Lung (tissue), 12 donors: ENCODE measurements around the gene TMEM254. TPM values are rescaled to one million over a fixed set of nuclear protein-coding genes. Genes with fewer than 3 reads are reported as not detected.
"Not testable (repeated sequence)": the region's sequence is repeated elsewhere in the genome, so short reads cannot be mapped to it uniquely, and the experiment has no call there.

Source experiments
- ATAC-seq: fragments of 200-7000 bp; cut with Tn5 transposase; one replicate; pipeline ENCODE4 v1.9.1; 2020; ENCODE audit warnings: moderate number of reproducible peaks; ENCODE audit not compliant: insufficient read depth, low FRiP score
- DNase-seq, 3 donors: peaks; one replicate each; pipeline ENCODE4 v3.0.0-alpha.2; 2013 to 2017
- H3K27ac ChIP-seq, 2 donors: one replicate each; pipeline ENCODE4 v1.5.1; 2013; ENCODE audit warnings: mild to moderate bottlenecking in 2 of 2, moderate library complexity in 2 of 2, control low read depth in 1 of 2, inconsistent platforms in 1 of 2, low read depth in 1 of 2, low read length in 1 of 2
- H3K27me3 ChIP-seq, 3 donors: one replicate each; pipeline ENCODE4 v1.5.1; 2013; ENCODE audit warnings: low read length in 2 of 3; ENCODE audit not compliant: control insufficient read depth in 3 of 3, insufficient read depth in 3 of 3
- H3K36me3 ChIP-seq, 4 donors: one replicate each; pipeline ENCODE4 v1.5.1; 2013; ENCODE audit warnings: low read length in 4 of 4, mild to moderate bottlenecking in 1 of 4, moderate library complexity in 1 of 4; ENCODE audit not compliant: control insufficient read depth in 4 of 4, insufficient read depth in 4 of 4
- H3K4me1 ChIP-seq, 5 donors: one replicate each; pipeline ENCODE4 v1.5.1; 2013; ENCODE audit warnings: low read length in 5 of 5, mild to moderate bottlenecking in 2 of 5, moderate library complexity in 1 of 5; ENCODE audit not compliant: control insufficient read depth in 5 of 5, insufficient read depth in 5 of 5
- H3K4me3 ChIP-seq: one replicate; pipeline ENCODE4 v1.5.1; 2013; ENCODE audit warnings: mild to moderate bottlenecking, control low read depth, moderate library complexity
- H3K9ac ChIP-seq, 2 donors: one replicate each; pipeline ENCODE4 v1.5.1; 2013; ENCODE audit warnings: low read length in 2 of 2, control low read depth in 1 of 2; ENCODE audit not compliant: insufficient read depth in 1 of 2
- H3K9me3 ChIP-seq, 4 donors: one replicate each; pipeline ENCODE4 v1.5.1; 2013; ENCODE audit warnings: low read length in 3 of 4, mild to moderate bottlenecking in 1 of 4, moderate library complexity in 1 of 4; ENCODE audit not compliant: control insufficient read depth in 4 of 4, insufficient read depth in 3 of 4
- CTCF ChIP-seq: IDR thresholded peaks from 2 replicates; pipeline ENCODE4 v1.5.1; 2012; ENCODE audit warnings: mild to moderate bottlenecking; ENCODE audit errors: control extremely low read depth, extremely low read depth
- WGBS, 2 donors: extraction: QIAGEN DNeasy Blood & Tissue Kit; methylation state at CpG; one replicate each; pipeline ENCODE4 v1.1.7; 2013; 5-methylcytosine and 5-hydroxymethylcytosine counted together
- polyA plus RNA-seq, 2 donors: library from polyadenylated mRNA; stranded (reverse); fragments of 200-250 nt; gene quantifications; one replicate each; pipeline ENCODE4 v1.2.1, GENCODE V29; 2013
- total RNA-seq, 2 donors: library from RNA; depleted of rRNA in 1 of 2; stranded (reverse); fragments of >200 nt in 1 of 2; gene quantifications; one replicate each; pipeline ENCODE4 v1.2.1, GENCODE V29; 2014 to 2021
- donor health status: control.
- donor health status: control.
- donor health status: Bipolar disorder and iron deficiency.
- donor health status: healthy.
- donor health status: DM: yes; HTN: yes; CAD: no.

The TMEM254 gene
- total and polyA plus RNA-seq, 4 donors, result 14.0 to 25.8 (median 18.6) TPM

GRCh38 chr10:80094231-80094630, 15.8 kb downstream of the TMEM254 start:
- Histone ChIP-seq H3K9me3 (no peaks in the 10 kb centered on the region), H3K4me3 (no peak overlapping the region), H3K9ac (no peak overlapping the region), H3K27ac (no peak overlapping the region), H3K4me1 (no peaks in the 10 kb centered on the region), H3K36me3 (peaks cover 2 to 4% (median 2%) of the 10 kb centered on the region in 4 donors), H3K27me3 (no peaks in the 10 kb centered on the region)
- DNase-seq, result no peak
- 80 to 85% methylated on average over 2 of the region's 2 CpGs for WGBS, 2 donors
- ATAC-seq, result no peak
- no peak for TF ChIP-seq CTCF

GRCh38 chr10:80098272-80098671, 19.8 kb downstream of the TMEM254 start:
- WGBS, 2 donors, result 95 to 97% methylated on average over 2 of the region's 2 CpGs
- ATAC-seq, result not testable (repeated sequence)

GRCh38 chr10:80099295-80099694, 20.8 kb downstream of the TMEM254 start:
- H3K4me3 ChIP-seq, H3K36me3 ChIP-seq, H3K9me3 ChIP-seq, ATAC-seq, H3K9ac ChIP-seq, H3K27me3 ChIP-seq, DNase-seq, H3K27ac ChIP-seq: not testable (repeated sequence)
- peaks cover 0 to 13% (median 0%) of the 10 kb centered on the region in 5 donors for H3K4me1 ChIP-seq
- 81 to 82% methylated on average over 8 of the region's 8 CpGs for WGBS, 2 donors

More at GRCh38 chr10:80098272-80098671, 19.8 kb downstream of the TMEM254 start:
- H3K36me3 ChIP-seq, H3K4me1 ChIP-seq, H3K4me3 ChIP-seq, H3K9me3 ChIP-seq, DNase-seq, H3K27ac ChIP-seq, H3K27me3 ChIP-seq, H3K9ac ChIP-seq: not testable (repeated sequence)

- Histone ChIP-seq H3K27me3 (no peaks in the 10 kb centered on the region), H3K4me3 (no peak overlapping the region), H3K9me3 (no peaks in the 10 kb centered on the region), H3K9ac (no peak overlapping the region), H3K4me1 (peaks cover 0 to 19% (median 5%) of the 10 kb centered on the region in 5 donors), H3K36me3 (no peaks in the 10 kb centered on the region), H3K27ac (no peak overlapping the region)
- no peak for DNase-seq
- WGBS, 2 donors, result 94 to 97% methylated on average over 9 of the region's 9 CpGs
- no peak for TF ChIP-seq CTCF
- ATAC-seq, result no peak
These were observed 21.7 kb downstream of the TMEM254 start for GRCh38 chr10:80100116-80100515.
